ENCODE results near the gene TMEM209. TPM values are rescaled to one million over a fixed set of nuclear protein-coding genes. Genes with fewer than 3 reads are reported as not detected.

The TMEM209 gene
- total RNA-seq, 4 donors from 2014 or later: 9.0 to 13.4 (median 10.4) TPM

DNA sequence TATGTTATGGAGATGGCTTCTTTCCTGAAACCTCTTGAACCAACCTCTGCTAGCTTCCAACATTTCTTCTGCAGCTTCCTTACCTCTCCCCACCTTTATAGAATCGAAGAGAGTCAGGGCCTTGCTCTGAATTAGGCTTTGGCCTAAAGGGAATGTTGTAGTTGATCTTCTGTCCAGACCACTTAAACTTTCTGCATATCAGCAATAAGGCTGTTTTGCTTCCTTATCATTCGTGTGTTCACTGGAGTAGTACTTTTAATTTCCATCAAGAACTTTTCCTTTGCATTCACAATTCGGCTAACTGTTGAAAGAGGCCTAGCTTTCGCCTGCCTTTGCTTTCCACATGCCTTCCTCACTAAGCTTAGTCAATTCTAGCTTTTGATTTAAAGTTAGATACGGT lies 86.9 kb downstream of the TMEM209 start:
- no peak for TF ChIP-seq CTCF (IDR thresholded peaks at IDR 0.05; ENCODE audit: low read depth)

DNA sequence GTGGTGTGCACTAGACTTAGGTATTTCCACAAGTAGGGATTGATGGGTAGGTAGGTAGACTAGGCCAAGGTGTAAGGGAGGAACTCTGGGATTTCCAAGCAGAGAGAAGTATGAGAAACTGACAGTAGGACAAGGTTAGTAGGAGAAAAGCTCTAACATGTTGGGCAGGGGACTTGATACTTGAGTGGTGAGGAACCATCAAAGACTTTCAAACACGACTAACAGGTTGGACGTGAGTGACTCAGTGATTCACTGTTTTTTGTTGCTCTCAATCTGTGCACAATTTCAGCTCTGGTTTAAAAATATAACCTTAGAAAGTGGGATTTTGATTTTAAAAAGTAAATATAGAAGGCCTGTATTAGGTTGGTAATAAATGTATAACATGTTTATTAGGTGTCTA lies 90.4 kb downstream of the TMEM209 start:
- no peak for TF ChIP-seq CTCF (IDR thresholded peaks at IDR 0.05; ENCODE audit: low read depth)

Other genes starting within 250 kb of the TMEM209 start
- gene ZC3HC1, start 154.0 kb downstream of the TMEM209 start, total RNA-seq: 10 to 100 TPM in 3 of 4 donors, 1 to 10 TPM in 1; 7.1 to 12.4 (median 11.5) TPM
- 10 to 100 TPM; 18.9 to 29.3 (median 25.1) TPM for gene KLHDC10, start 134.9 kb downstream of the TMEM209 start, total RNA-seq
- gene SSMEM1, start 2.5 kb upstream of the TMEM209 start, total RNA-seq: not detected
- not detected for gene CPA2, start 61.5 kb upstream of the TMEM209 start, total RNA-seq
- under 1 TPM in 2 of 4 donors, not detected in 2; 0.22 to 0.51 TPM for gene CPA4, start 87.8 kb upstream of the TMEM209 start, total RNA-seq
- not detected for gene CPA5, start 139.4 kb upstream of the TMEM209 start, total RNA-seq
- 1 to 10 TPM in 2 of 4 donors, under 1 TPM in 1, not detected in 1; 0.66 to 5.1 (median 3.3) TPM for gene CPA1, start 175.1 kb upstream of the TMEM209 start, total RNA-seq
- gene CEP41, start 235.6 kb upstream of the TMEM209 start, total RNA-seq: 1 to 10 TPM; 3.2 to 6.0 (median 3.9) TPM